ENCODE data around the gene FAM234A.
A peak's percentile ranks its signal among the peaks of the same experiment; 100 is the strongest.
"Not testable (repeated sequence)": the region's sequence is repeated elsewhere in the genome, so short reads cannot be mapped to it uniquely, and the experiment has no call there.

Gene FAM234A

GRCh38 chr16:266258-267164 lies 31.9 kb downstream of the FAM234A start:
- no peak for DNase-seq

GRCh38 chr16:267562-267961 lies 32.9 kb downstream of the FAM234A start:
- DNase-seq = not testable (repeated sequence)

GRCh38 chr16:268141-269053 lies 33.8 kb downstream of the FAM234A start:
- DNase-seq = no peak

- DNase-seq = no peak
Observed at GRCh38 chr16:269061-269796, 34.6 kb downstream of the FAM234A start.

- DNase-seq = no peak
Observed at GRCh38 chr16:270381-271255, 36.0 kb downstream of the FAM234A start.

- DNase-seq = no peak
Observed at GRCh38 chr16:272633-273546, 38.3 kb downstream of the FAM234A start.

- DNase-seq = no peak
Observed at GRCh38 chr16:273547-274421, 39.2 kb downstream of the FAM234A start.

- DNase-seq = no peak
Observed at GRCh38 chr16:275041-275641, 40.5 kb downstream of the FAM234A start.

- DNase-seq = no peak
Observed at GRCh38 chr16:275786-276232, 41.2 kb downstream of the FAM234A start, which contains the start of gene RGS11. RGS11 (minus strand) TSS chr16:275944; CDS start chr16:275911, 33 bp downstream.

GRCh38 chr16:276426-277077 lies 41.9 kb downstream of the FAM234A start:
- no peak for DNase-seq

GRCh38 chr16:278863-279366 lies 44.3 kb downstream of the FAM234A start:
- DNase-seq = peak; percentile 49

GRCh38 chr16:279531-279930 lies 44.9 kb downstream of the FAM234A start:
- no peak for DNase-seq

GRCh38 chr16:280005-280460 lies 45.4 kb downstream of the FAM234A start:
- no peak for DNase-seq

- no peak for DNase-seq
Observed at GRCh38 chr16:280552-280951, 45.9 kb downstream of the FAM234A start, which contains the start of gene ARHGDIG. ARHGDIG (plus strand) TSS chr16:280591; CDS start chr16:280681, 90 bp downstream.

- no peak for DNase-seq
Observed at GRCh38 chr16:280991-281659, 46.5 kb downstream of the FAM234A start.

GRCh38 chr16:281660-282255 lies 47.1 kb downstream of the FAM234A start:
- no peak for DNase-seq

- DNase-seq = no peak
Observed at GRCh38 chr16:282491-282890, 47.9 kb downstream of the FAM234A start.

Measured in NCI-H510A (cell line).